Measurements from ENCODE around the gene TENM4. TPM values are rescaled to one million over a fixed set of nuclear protein-coding genes. Genes with fewer than 3 reads are reported as not detected.
"Not testable (repeated sequence)": the region's sequence is repeated elsewhere in the genome, so short reads cannot be mapped to it uniquely, and the experiment has no call there.

The TENM4 gene
- total RNA-seq, 4 donors from 2014 or later = 7.7 to 39.3 (median 16.1) TPM

DNA sequence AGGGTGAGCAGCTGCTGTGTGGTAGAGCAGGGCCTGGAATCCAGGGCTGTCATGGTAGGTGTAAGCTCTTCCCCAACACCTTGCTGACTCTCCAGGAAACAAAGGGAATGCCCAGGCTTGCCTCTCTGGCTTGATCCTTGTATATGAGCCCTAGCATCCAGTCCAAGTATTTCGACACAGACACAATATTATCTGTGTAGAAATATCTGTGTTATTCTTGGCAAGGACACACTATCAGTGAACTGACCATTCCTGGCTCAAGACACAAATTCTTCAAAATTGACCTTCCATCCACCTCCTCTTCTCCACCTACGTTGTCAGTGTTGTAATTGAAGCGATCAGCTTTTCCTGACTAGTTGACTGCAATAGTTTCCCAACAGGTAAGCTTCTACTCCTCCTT is 554.2 kb downstream of the TENM4 start:
- Histone ChIP-seq H3K27me3 (no peaks in the 10 kb centered on the region), H3K9me3 (no peaks in the 10 kb centered on the region), H3K4me1 (no peaks in the 10 kb centered on the region), H3K4me3 (no peak overlapping the region), H3K27ac (no peak overlapping the region), H3K36me3 (peaks cover 0 to 19% (median 0%) of the 10 kb centered on the region in 3 donors)
- DNase-seq = no peak
- TF ChIP-seq, protein P1, sequence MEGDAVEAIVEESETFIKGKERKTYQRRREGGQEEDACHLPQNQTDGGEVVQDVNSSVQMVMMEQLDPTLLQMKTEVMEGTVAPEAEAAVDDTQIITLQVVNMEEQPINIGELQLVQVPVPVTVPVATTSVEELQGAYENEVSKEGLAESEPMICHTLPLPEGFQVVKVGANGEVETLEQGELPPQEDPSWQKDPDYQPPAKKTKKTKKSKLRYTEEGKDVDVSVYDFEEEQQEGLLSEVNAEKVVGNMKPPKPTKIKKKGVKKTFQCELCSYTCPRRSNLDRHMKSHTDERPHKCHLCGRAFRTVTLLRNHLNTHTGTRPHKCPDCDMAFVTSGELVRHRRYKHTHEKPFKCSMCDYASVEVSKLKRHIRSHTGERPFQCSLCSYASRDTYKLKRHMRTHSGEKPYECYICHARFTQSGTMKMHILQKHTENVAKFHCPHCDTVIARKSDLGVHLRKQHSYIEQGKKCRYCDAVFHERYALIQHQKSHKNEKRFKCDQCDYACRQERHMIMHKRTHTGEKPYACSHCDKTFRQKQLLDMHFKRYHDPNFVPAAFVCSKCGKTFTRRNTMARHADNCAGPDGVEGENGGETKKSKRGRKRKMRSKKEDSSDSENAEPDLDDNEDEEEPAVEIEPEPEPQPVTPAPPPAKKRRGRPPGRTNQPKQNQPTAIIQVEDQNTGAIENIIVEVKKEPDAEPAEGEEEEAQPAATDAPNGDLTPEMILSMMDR (IDR thresholded peaks at IDR 0.05) = no peak
- TF ChIP-seq POLR2A (IDR thresholded peaks at IDR 0.05) = no peak
- 34 to 38% methylated on average over 3 of the region's 3 CpGs for WGBS, 2 donors
- intact Hi-C loops (cut with DNase I) = no loop called here

DNA sequence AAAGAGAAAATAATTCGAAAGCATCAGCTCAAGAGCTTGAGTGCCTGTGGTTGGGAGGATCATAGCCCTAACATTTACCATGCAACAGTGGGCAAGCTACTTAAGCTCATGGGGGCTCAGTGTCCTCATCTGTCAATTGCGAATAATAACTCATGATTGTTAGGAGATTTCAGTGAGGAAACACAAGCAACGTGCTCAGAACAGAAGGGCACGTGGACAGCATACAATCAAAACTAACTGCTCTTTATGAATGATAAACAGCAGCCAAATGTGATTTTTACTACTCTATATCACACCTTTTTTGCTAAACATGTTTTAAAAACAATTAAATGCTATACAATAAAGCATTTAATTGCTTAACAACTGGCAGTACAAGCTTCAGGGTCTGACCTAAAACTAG is 556.1 kb downstream of the TENM4 start:
- Histone ChIP-seq H3K9me3 (no peaks in the 10 kb centered on the region), H3K4me3 (no peak overlapping the region), H3K36me3 (peaks cover 0 to 17% (median 0%) of the 10 kb centered on the region in 3 donors), H3K27me3 (no peaks in the 10 kb centered on the region), H3K4me1 (no peaks in the 10 kb centered on the region), H3K27ac (no peak overlapping the region)
- TF ChIP-seq, protein P1 (IDR thresholded peaks at IDR 0.05) = no peak
- no peak for TF ChIP-seq POLR2A (IDR thresholded peaks at IDR 0.05)
- WGBS, 2 donors = 74 to 79% methylated on average over 4 of the region's 4 CpGs
- DNase-seq = no peak
- intact Hi-C loops (cut with DNase I) = no loop called here

DNA sequence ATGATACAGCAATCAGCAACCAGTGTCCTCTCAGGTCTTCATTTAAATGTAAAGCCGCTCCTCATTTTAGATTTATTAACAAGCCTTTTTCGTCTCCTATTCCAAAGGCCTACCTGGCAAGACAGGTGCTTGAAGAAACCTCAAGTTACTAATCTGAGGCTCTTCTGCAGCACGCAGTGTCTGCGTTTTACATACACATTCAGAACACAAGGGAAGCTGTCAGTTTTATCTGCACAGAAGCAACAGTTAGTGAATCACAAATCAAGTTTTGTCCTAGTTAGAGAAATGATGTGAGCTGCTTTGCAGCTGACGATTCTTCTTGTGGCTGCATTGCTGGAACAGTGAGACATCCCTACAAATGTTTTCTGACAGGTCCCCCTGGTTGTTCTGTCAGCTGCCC is 557.3 kb downstream of the TENM4 start:
- Histone ChIP-seq H3K9me3 (peaks cover 0 to 5% (median 0%) of the 10 kb centered on the region in 3 donors), H3K4me1 (no peaks in the 10 kb centered on the region), H3K27ac (no peak overlapping the region), H3K27me3 (no peaks in the 10 kb centered on the region), H3K36me3 (peaks cover 0 to 7% (median 0%) of the 10 kb centered on the region in 3 donors), H3K4me3 (no peak overlapping the region)
- 94% methylated on average over 5 of the region's 5 CpGs for WGBS, 2 donors
- intact Hi-C loops (cut with DNase I) = no loop called here
- TF ChIP-seq POLR2A (IDR thresholded peaks at IDR 0.05) = no peak
- TF ChIP-seq, protein P1 (IDR thresholded peaks at IDR 0.05) = no peak
- DNase-seq = no peak

DNA sequence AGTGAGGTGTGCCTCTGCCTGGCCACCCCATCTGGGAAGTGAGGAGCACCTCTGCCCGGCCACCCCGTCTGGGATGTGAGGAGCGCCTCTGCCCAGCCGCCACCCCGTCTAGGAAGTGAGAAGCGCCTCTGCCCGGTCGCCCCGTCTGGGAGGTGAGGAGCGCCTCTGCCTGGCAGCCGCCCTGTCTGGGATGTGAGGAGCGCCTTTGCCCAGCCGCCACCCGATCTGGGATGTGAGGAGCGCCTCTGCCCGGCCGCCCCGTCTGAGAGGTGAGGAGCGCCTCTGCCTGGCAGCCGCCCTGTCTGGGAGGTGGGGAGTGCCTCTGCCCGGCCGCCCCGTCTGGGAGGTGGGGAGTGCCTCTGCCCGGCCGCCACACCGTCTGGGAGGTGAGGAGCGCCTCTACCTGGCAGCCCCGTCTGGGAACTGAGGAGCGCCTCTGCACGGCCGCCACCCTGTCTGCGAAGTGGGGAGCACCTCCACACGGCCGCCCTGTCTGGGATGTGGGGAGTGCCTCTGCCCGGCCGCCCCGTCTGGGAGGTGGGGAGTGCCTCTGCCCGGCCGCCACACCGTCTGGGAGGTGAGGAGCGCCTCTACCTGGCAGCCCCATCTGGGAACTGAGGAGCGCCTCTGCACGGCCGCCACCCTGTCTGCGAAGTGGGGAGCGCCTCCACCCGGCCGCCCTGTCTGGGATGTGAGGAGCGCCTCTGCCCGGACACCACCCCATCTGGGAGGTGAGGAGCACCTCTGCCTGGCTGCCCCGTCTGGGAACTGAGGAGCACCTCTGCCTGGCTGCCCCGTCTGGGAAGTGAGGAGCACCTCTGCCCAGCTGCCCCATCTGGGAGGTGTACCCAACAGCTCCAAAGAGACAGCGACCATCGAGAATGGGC is 561.5 kb downstream of the TENM4 start:
- intact Hi-C loops (cut with DNase I); DNase-seq; H3K27me3 ChIP-seq: not testable (repeated sequence)

DNA sequence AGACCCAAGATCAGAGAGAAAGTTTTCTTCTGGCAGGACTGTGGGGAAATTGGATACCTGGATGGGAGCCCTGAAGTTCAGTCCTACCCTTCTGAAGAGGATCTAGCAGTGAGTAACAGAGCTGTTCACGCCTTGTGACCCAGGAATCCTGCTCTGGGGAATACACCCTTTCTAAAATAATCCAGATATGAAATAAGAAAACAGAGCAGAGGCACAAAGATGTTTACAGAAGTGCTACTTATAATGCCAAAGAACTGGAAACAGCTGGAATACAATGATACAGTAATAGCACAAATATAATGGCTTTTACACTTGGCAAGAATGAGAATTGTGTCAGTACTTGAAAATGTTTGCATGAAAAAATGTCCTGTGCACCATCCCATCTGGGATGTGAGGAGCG is 562.2 kb downstream of the TENM4 start:
- no peak for DNase-seq

More for the DNA sequence above, 561.5 kb downstream of the TENM4 start:
- no CpG with 5 or more reads among the region's 54 CpGs for WGBS, 2 donors
- H3K27ac ChIP-seq, H3K36me3 ChIP-seq, H3K4me1 ChIP-seq, H3K9me3 ChIP-seq, H3K4me3 ChIP-seq: not testable (repeated sequence)

More for the DNA sequence above, 562.2 kb downstream of the TENM4 start:
- Histone ChIP-seq H3K27ac (no peak overlapping the region), H3K4me1 (peaks cover 0 to 10% (median 0%) of the 10 kb centered on the region in 3 donors), H3K36me3 (no peaks in the 10 kb centered on the region), H3K27me3 (no peaks in the 10 kb centered on the region), H3K9me3 (peaks cover 0 to 5% (median 0%) of the 10 kb centered on the region in 3 donors), H3K4me3 (no peak overlapping the region)
- TF ChIP-seq, protein P1 (IDR thresholded peaks at IDR 0.05) = no peak
- no peak for TF ChIP-seq POLR2A (IDR thresholded peaks at IDR 0.05)
- intact Hi-C loops (cut with DNase I) = no loop called here
- 53 to 78% methylated on average over 2 of the region's 2 CpGs for WGBS, 2 donors
